Activated T-helper 2 cell treated with anti-CD3 and anti-CD28 coated beads, Interferon-gamma antibody, Interleukin-2, Interleukin-4, amounts not matched to agents 10 μg/mL and 5 μg/mL and 100 μg/mL, durations not matched to agents 14 hours and 24 hours and 36 hours (primary cell): ENCODE measurements around the gene C11orf52. TPM values are rescaled to one million over a fixed set of nuclear protein-coding genes. Genes with fewer than 3 reads are reported as not detected.
"Not testable (repeated sequence)": the region's sequence is repeated elsewhere in the genome, so short reads cannot be mapped to it uniquely, and the experiment has no call there.

Source experiments
- DNase-seq: peaks from one replicate; pipeline ENCODE4 v3.0.0; 2021; ENCODE audit warnings: low spot score
- H3K27ac Mint-ChIP-seq: one replicate; pipeline ENCODE4 v1.8.0; 2021; ENCODE audit warnings: mixed read lengths
- H3K27me3 Mint-ChIP-seq: one replicate; pipeline ENCODE4 v1.8.0; 2021; ENCODE audit warnings: low read depth, mixed read lengths
- H3K36me3 Mint-ChIP-seq: one replicate; pipeline ENCODE4 v1.8.0; 2021; ENCODE audit warnings: low read depth, mixed read lengths
- H3K4me1 Mint-ChIP-seq: one replicate; pipeline ENCODE4 v1.8.0; 2021; ENCODE audit warnings: low read depth, mixed read lengths
- H3K4me3 Mint-ChIP-seq: one replicate; pipeline ENCODE4 v1.8.0; 2021; ENCODE audit warnings: low read depth, mild to moderate bottlenecking, moderate library complexity, mixed read lengths
- H3K9me3 Mint-ChIP-seq: one replicate; pipeline ENCODE4 v1.8.0; 2021; ENCODE audit warnings: mixed read lengths
- intact Hi-C: fragments of 100-400 bp; cut with micrococcal nuclease; formaldehyde crosslinking; loops from one replicate; pipeline ENCODE4 v1.15.1; 2023
- total RNA-seq: library from RNA; stranded (reverse); gene quantifications from 2 replicates; pipeline ENCODE4 v1.2.3, GENCODE V29; 2022

C11orf52 gene
- total RNA-seq, 1 donor from 2014 or later, result not detected

- Mint-ChIP-seq H3K4me3 (no peak overlapping the region), H3K27ac (no peak overlapping the region), H3K9me3 (no peaks in the 10 kb centered on the region), H3K27me3 (peaks cover 30% of the 10 kb centered on the region), H3K36me3 (no peaks in the 10 kb centered on the region), H3K4me1 (no peaks in the 10 kb centered on the region)
- intact Hi-C loops, result no loop called here
- DNase-seq, result no peak
These were observed 925 bp upstream of the C11orf52 start for GRCh38 chr11:111917788-111918187.

- no peak for DNase-seq
- Mint-ChIP-seq H3K36me3 (no peaks in the 10 kb centered on the region), H3K9me3 (no peaks in the 10 kb centered on the region), H3K4me3 (no peak overlapping the region), H3K4me1 (peaks cover 6% of the 10 kb centered on the region), H3K27me3 (peaks cover 27% of the 10 kb centered on the region), H3K27ac (no peak overlapping the region)
- intact Hi-C loops, result no loop called here
These were observed 2.2 kb downstream of the C11orf52 start for GRCh38 chr11:111920908-111921307.

- Mint-ChIP-seq H3K4me3 (no peak overlapping the region), H3K9me3 (no peaks in the 10 kb centered on the region), H3K27ac (no peak overlapping the region), H3K27me3 (peaks cover 20% of the 10 kb centered on the region), H3K36me3 (no peaks in the 10 kb centered on the region), H3K4me1 (peaks cover 12% of the 10 kb centered on the region)
- DNase-seq, result no peak
- intact Hi-C loops, result no loop called here
These were observed 3.0 kb downstream of the C11orf52 start for GRCh38 chr11:111921541-111922230.

GRCh38 chr11:111922803-111923202, 4.1 kb downstream of the C11orf52 start:
- peaks cover 16% of the 10 kb centered on the region for H3K4me1 Mint-ChIP-seq
- H3K36me3 Mint-ChIP-seq, result no peaks in the 10 kb centered on the region
- H3K27ac Mint-ChIP-seq, result no peak overlapping the region
- H3K27me3 Mint-ChIP-seq, result peaks cover 14% of the 10 kb centered on the region
- H3K9me3 Mint-ChIP-seq, result no peaks in the 10 kb centered on the region
- H3K4me3 Mint-ChIP-seq, result no peak overlapping the region
- DNase-seq, result no peak
- intact Hi-C loops, result no loop called here

GRCh38 chr11:111923351-111923788, 4.7 kb downstream of the C11orf52 start:
- no peaks in the 10 kb centered on the region for H3K36me3 Mint-ChIP-seq

GRCh38 chr11:111923951-111924350, 5.2 kb downstream of the C11orf52 start:
- DNase-seq, result no peak
- Mint-ChIP-seq H3K4me3 (no peak overlapping the region), H3K27ac (no peak overlapping the region), H3K9me3 (no peaks in the 10 kb centered on the region), H3K36me3 (no peaks in the 10 kb centered on the region), H3K4me1 (peaks cover 16% of the 10 kb centered on the region), H3K27me3 (peaks cover 14% of the 10 kb centered on the region)
- intact Hi-C loops, result no loop called here

More at GRCh38 chr11:111923351-111923788, 4.7 kb downstream of the C11orf52 start:
- Mint-ChIP-seq H3K4me3 (no peak overlapping the region), H3K9me3 (no peaks in the 10 kb centered on the region), H3K4me1 (peaks cover 16% of the 10 kb centered on the region), H3K27me3 (peaks cover 14% of the 10 kb centered on the region), H3K27ac (no peak overlapping the region)
- no peak for DNase-seq
- intact Hi-C loops, result no loop called here

- Mint-ChIP-seq H3K27ac (peak overlapping the region; percentile 88), H3K4me1 (peaks cover 16% of the 10 kb centered on the region), H3K4me3 (peak overlapping the region; percentile 82), H3K27me3 (peaks cover 9% of the 10 kb centered on the region), H3K9me3 (no peaks in the 10 kb centered on the region), H3K36me3 (no peaks in the 10 kb centered on the region)
- intact Hi-C loops, result loop anchor here (1.0 to 2.0 kb wide), 3 partner anchors 47 to 301 kb away; partner anchors contain the start of genes ALG9, CFAP68, FDXACB1 and PTS
- no peak for DNase-seq
These were observed 7.2 kb downstream of the C11orf52 start for GRCh38 chr11:111925953-111926352.

- Mint-ChIP-seq H3K27ac (peak overlapping the region; percentile 88), H3K4me1 (peaks cover 19% of the 10 kb centered on the region), H3K36me3 (no peaks in the 10 kb centered on the region), H3K9me3 (no peaks in the 10 kb centered on the region), H3K4me3 (peak overlapping the region; percentile 82), H3K27me3 (peaks cover 3% of the 10 kb centered on the region)
- intact Hi-C loops, result loop anchor here (1.0 to 2.0 kb wide), 4 partner anchors 47 to 324 kb away; partner anchors contain the start of genes ALG9, CFAP68, FDXACB1 and PTS
- peak; percentile 94 for DNase-seq
These were observed 8.0 kb downstream of the C11orf52 start for GRCh38 chr11:111926505-111927391.

- intact Hi-C loops, result loop anchor here (5.0 to 10.0 kb wide), 3 partner anchors 142 to 354 kb away; partner anchors contain the start of genes BCO2, NKAPD1 and PIH1D2
- no peak for DNase-seq
- no peaks in the 10 kb centered on the region for H3K27me3 Mint-ChIP-seq
- no peaks in the 10 kb centered on the region for H3K36me3 Mint-ChIP-seq
- no peak overlapping the region for H3K4me3 Mint-ChIP-seq
- H3K4me1 Mint-ChIP-seq, result peaks cover 35% of the 10 kb centered on the region
- H3K9me3 Mint-ChIP-seq, result no peaks in the 10 kb centered on the region
- H3K27ac Mint-ChIP-seq, result no peak overlapping the region
These were observed 11.8 kb downstream of the C11orf52 start for GRCh38 chr11:111930472-111930871.

- Mint-ChIP-seq H3K9me3 (no peaks in the 10 kb centered on the region), H3K36me3 (no peaks in the 10 kb centered on the region), H3K27ac (peak overlapping the region; percentile 58), H3K4me3 (peak overlapping the region; percentile 3), H3K4me1 (peaks cover 35% of the 10 kb centered on the region), H3K27me3 (no peaks in the 10 kb centered on the region)
- intact Hi-C loops, result loop anchor here (1.0 to 10.0 kb wide), 6 partner anchors 12 to 352 kb away; partner anchors contain the start of genes BCO2, DLAT, NKAPD1 and PIH1D2
- DNase-seq, result no peak
These were observed 13.9 kb downstream of the C11orf52 start for GRCh38 chr11:111932611-111932950.

GRCh38 chr11:111933176-111933575, 14.5 kb downstream of the C11orf52 start:
- H3K36me3 Mint-ChIP-seq, H3K27ac Mint-ChIP-seq, DNase-seq, H3K4me3 Mint-ChIP-seq, H3K27me3 Mint-ChIP-seq, H3K9me3 Mint-ChIP-seq: not testable (repeated sequence)
- intact Hi-C loops, result loop anchor here (5.0 to 10.0 kb wide), 3 partner anchors 139 to 352 kb away; partner anchors contain the start of genes BCO2, NKAPD1 and PIH1D2
- peaks cover 39% of the 10 kb centered on the region for H3K4me1 Mint-ChIP-seq

- DNase-seq, result no peak
- Mint-ChIP-seq H3K36me3 (peaks cover 5% of the 10 kb centered on the region), H3K27me3 (no peaks in the 10 kb centered on the region), H3K4me3 (no peak overlapping the region), H3K27ac (no peak overlapping the region), H3K4me1 (peaks cover 46% of the 10 kb centered on the region), H3K9me3 (no peaks in the 10 kb centered on the region)
- intact Hi-C loops, result loop anchor here (5.0 to 10.0 kb wide), 3 partner anchors 138 to 351 kb away; partner anchors contain the start of genes BCO2, NKAPD1 and PIH1D2
These were observed 15.2 kb downstream of the C11orf52 start for GRCh38 chr11:111933872-111934271.
